Measurements from ENCODE around the gene CALN1. TPM values are rescaled to one million over a fixed set of nuclear protein-coding genes. Genes with fewer than 3 reads are reported as not detected.

Gene CALN1
- total RNA-seq, 1 experiment from 2014 or later, result 0.05 TPM

- ATAC-seq (no peak), DNase-seq (ENCODE audit: low read depth, low spot score) (no peak)
- intact Hi-C loops (cut with micrococcal nuclease; ENCODE audit: unreplicated experiment), result no loop called here
- H3K4me1 ChIP-seq (ENCODE audit: control insufficient read depth, insufficient read depth, low read length), result no peaks in the 10 kb centered on the region
- BruUV-seq (replicated peaks), result no TSS peak
- no peaks in the 10 kb centered on the region for H3K9me3 ChIP-seq (ENCODE audit: control insufficient read depth, insufficient read depth, low read depth, low read length)
- no peak overlapping the region for H3K4me3 ChIP-seq (ENCODE audit: low read depth in 2 of 2, low read length in 2 of 2)
- POLR2A ChIA-PET, result no interaction called here
- CTCF ChIA-PET, result no interaction called here
- H3K36me3 ChIP-seq (ENCODE audit: control insufficient read depth, insufficient read depth, low read length), result no peaks in the 10 kb centered on the region
- in situ Hi-C loops (cut with HindIII; ENCODE audit: low pct_unique_long_range_greater_than_20kb, low sequenced_read_pairs), result no loop called here
- H3K27me3 ChIP-seq (ENCODE audit: control insufficient read depth, insufficient read depth, low read length), result no peaks in the 10 kb centered on the region
- TF ChIP-seq POLR2AphosphoS5 (IDR thresholded peaks at IDR 0.05; ENCODE audit: low read depth, low read length), result no peak
- TF ChIP-seq SIN3A (IDR thresholded peaks at IDR 0.05; ENCODE audit: borderline replicate concordance, insufficient read depth, low read depth, low read length), result no peak
- no peak for TF ChIP-seq TCF7L2 (IDR thresholded peaks at IDR 0.05; ENCODE audit: low read depth, low read length)
- no peak for TF ChIP-seq REST (IDR thresholded peaks at IDR 0.05; ENCODE audit: insufficient read depth in 1 of 2, low read depth in 2 of 2, low read length in 1 of 2)
- TF ChIP-seq CTCF (IDR thresholded peaks at IDR 0.05), result no peak
- no peak overlapping the region for H3K27ac ChIP-seq (ENCODE audit: low read length)
Observed at GRCh38 chr7:72153132-72153512, 259.0 kb downstream of the CALN1 start.

GRCh38 chr7:72152161-72153131 lies 259.7 kb downstream of the CALN1 start:
- no TSS peak for BruUV-seq (replicated peaks)

More at GRCh38 chr7:72152161-72153131, 259.7 kb downstream of the CALN1 start:
- intact Hi-C loops (cut with micrococcal nuclease; ENCODE audit: unreplicated experiment) (no loop called here), in situ Hi-C loops (cut with HindIII; ENCODE audit: low pct_unique_long_range_greater_than_20kb, low sequenced_read_pairs) (no loop called here)
- no peak overlapping the region for H3K27ac ChIP-seq (ENCODE audit: low read length)
- no peak for ATAC-seq
- H3K4me3 ChIP-seq (ENCODE audit: low read depth in 2 of 2, low read length in 2 of 2), result no peak overlapping the region
- H3K27me3 ChIP-seq (ENCODE audit: control insufficient read depth, insufficient read depth, low read length), result no peaks in the 10 kb centered on the region
- ChIA-PET CTCF (no interaction called here), POLR2A (no interaction called here)
- TF ChIP-seq TCF7L2 (IDR thresholded peaks at IDR 0.05; ENCODE audit: low read depth, low read length), result no peak
- no peak for TF ChIP-seq REST (IDR thresholded peaks at IDR 0.05; ENCODE audit: insufficient read depth in 1 of 2, low read depth in 2 of 2, low read length in 1 of 2)
- TF ChIP-seq CTCF (IDR thresholded peaks at IDR 0.05), result no peak
- no peak for TF ChIP-seq SIN3A (IDR thresholded peaks at IDR 0.05; ENCODE audit: borderline replicate concordance, insufficient read depth, low read depth, low read length)
- no peak for TF ChIP-seq POLR2AphosphoS5 (IDR thresholded peaks at IDR 0.05; ENCODE audit: low read depth, low read length)
- DNase-seq (ENCODE audit: low read depth, low spot score), result no peak
- H3K9me3 ChIP-seq (ENCODE audit: control insufficient read depth, insufficient read depth, low read depth, low read length), result no peaks in the 10 kb centered on the region
- H3K36me3 ChIP-seq (ENCODE audit: control insufficient read depth, insufficient read depth, low read length), result no peaks in the 10 kb centered on the region
- H3K4me1 ChIP-seq (ENCODE audit: control insufficient read depth, insufficient read depth, low read length), result no peaks in the 10 kb centered on the region

All from Panc1 (cell line).